ENCODE data around the gene UBR4.

Gene UBR4

DNA sequence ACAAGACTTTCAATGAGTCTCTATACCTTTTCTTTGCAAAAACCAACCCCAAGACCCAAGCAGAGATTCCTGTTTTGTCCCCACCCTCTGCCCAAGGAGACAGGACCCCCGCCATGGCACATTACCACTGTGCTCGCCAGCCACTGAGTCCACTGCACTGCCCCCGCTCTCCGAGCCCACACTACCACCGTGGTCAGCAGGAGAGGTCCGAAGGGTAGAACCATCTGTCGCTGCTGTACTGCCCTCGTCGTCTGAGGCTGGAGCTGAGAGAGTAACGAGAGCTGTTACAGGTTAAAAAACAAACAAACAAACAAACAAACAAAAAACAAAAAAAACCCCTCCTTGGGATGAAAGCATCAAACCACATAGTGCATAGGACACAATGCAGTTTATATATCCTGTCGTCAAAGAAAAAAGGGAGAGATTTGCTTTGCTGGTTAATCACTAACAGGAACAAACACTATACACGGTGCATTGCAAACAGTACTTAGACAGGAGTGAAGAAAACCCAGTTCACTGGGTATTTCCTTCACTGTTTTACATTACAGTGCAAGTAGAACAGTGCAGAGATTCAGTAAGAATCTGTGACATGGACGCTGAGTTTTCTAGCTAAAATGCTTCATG, 71.0 kb downstream of the UBR4 start:
- TF ChIP-seq EP300 (IDR thresholded peaks at IDR 0.05; ENCODE audit: borderline replicate concordance) (no peak), EGR1 (IDR thresholded peaks at IDR 0.05) (no peak), FOXM1 (IDR thresholded peaks at IDR 0.05; ENCODE audit: borderline replicate concordance, low read depth) (no peak), TCF12 (IDR thresholded peaks at IDR 0.05; ENCODE audit: low read depth) (no peak), ZBTB7A (IDR thresholded peaks at IDR 0.05; ENCODE audit: low read depth) (no peak), CREB1 (IDR thresholded peaks at IDR 0.05; ENCODE audit: low read depth) (no peak), RAD21 (IDR thresholded peaks at IDR 0.05; ENCODE audit: low read depth) (no peak), YY1 (IDR thresholded peaks at IDR 0.05; ENCODE audit: low read depth) (no peak), TAF1 (IDR thresholded peaks at IDR 0.05; ENCODE audit: low read depth) (no peak)
- TF ChIP-seq, protein P1, sequence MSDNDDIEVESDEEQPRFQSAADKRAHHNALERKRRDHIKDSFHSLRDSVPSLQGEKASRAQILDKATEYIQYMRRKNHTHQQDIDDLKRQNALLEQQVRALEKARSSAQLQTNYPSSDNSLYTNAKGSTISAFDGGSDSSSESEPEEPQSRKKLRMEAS (IDR thresholded peaks at IDR 0.05): no peak

DNA sequence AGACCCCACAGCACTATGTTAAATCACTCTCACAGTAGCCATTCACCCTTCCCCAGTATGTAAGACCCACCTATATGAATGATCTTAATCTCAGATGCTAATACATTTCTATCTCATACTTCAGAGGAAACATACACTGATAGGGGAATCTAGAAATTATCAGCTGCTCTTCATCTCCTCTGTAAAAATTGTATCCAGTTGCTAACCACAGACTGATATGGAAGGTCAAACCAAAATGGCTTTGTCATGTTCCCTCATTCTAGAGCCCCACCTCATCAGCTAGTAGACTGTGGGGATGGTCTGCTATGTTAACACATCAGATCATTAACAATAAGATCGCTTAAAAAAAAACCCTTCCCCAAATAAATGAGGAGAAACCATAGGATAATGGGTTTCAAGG, 71.7 kb downstream of the UBR4 start:
- no peak for TF ChIP-seq TCF12 (IDR thresholded peaks at IDR 0.05; ENCODE audit: low read depth)
- TF ChIP-seq, protein P2, sequence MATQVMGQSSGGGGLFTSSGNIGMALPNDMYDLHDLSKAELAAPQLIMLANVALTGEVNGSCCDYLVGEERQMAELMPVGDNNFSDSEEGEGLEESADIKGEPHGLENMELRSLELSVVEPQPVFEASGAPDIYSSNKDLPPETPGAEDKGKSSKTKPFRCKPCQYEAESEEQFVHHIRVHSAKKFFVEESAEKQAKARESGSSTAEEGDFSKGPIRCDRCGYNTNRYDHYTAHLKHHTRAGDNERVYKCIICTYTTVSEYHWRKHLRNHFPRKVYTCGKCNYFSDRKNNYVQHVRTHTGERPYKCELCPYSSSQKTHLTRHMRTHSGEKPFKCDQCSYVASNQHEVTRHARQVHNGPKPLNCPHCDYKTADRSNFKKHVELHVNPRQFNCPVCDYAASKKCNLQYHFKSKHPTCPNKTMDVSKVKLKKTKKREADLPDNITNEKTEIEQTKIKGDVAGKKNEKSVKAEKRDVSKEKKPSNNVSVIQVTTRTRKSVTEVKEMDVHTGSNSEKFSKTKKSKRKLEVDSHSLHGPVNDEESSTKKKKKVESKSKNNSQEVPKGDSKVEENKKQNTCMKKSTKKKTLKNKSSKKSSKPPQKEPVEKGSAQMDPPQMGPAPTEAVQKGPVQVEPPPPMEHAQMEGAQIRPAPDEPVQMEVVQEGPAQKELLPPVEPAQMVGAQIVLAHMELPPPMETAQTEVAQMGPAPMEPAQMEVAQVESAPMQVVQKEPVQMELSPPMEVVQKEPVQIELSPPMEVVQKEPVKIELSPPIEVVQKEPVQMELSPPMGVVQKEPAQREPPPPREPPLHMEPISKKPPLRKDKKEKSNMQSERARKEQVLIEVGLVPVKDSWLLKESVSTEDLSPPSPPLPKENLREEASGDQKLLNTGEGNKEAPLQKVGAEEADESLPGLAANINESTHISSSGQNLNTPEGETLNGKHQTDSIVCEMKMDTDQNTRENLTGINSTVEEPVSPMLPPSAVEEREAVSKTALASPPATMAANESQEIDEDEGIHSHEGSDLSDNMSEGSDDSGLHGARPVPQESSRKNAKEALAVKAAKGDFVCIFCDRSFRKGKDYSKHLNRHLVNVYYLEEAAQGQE (IDR thresholded peaks at IDR 0.05; ENCODE audit: low read depth): no peak

DNA sequence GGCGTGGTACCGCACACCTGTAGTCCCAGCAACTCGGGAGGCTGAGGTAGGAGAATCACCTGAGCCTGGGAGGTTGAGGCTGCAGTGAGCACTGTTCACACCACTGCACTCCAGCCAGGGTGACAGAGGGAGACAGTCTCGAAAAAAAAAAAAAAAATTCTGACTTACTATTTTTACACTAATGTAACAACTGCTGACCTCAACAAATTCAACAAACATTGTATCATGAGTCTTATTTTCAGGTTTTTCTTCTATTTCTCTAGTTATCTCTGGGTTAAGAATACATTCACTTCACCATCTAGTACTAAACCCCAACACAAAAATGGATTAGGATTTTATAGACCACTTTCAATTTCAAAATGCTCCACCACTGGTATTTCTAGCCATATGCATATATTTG, 72.9 kb downstream of the UBR4 start:
- TF ChIP-seq, protein P3, sequence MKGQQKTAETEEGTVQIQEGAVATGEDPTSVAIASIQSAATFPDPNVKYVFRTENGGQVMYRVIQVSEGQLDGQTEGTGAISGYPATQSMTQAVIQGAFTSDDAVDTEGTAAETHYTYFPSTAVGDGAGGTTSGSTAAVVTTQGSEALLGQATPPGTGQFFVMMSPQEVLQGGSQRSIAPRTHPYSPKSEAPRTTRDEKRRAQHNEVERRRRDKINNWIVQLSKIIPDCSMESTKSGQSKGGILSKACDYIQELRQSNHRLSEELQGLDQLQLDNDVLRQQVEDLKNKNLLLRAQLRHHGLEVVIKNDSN (IDR thresholded peaks at IDR 0.05): no peak

DNA sequence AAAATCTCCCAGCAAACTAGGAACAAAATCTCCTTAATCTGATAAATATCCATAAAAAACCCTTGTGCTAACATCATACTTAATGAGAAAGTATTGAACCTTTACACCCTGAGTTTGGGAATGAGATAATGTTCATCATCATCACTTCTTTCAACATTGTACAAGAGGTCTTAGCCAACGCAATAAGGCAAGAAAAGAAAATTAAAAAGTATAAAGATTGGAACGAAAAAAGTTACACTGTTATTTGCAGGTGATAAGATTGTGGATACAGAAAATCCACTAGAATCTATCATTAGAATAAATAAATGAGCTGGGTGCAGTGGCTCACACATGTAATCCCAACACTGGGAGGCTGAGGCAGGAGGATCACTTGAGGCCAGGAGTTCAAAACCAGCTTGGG, 76.7 kb downstream of the UBR4 start:
- TF ChIP-seq NFIC (IDR thresholded peaks at IDR 0.05) (no peak), EGR1 (IDR thresholded peaks at IDR 0.05) (no peak), RAD21 (IDR thresholded peaks at IDR 0.05; ENCODE audit: low read depth) (no peak), ZBTB7A (IDR thresholded peaks at IDR 0.05; ENCODE audit: low read depth) (no peak), CEBPB (IDR thresholded peaks at IDR 0.05) (no peak), EP300 (IDR thresholded peaks at IDR 0.05; ENCODE audit: borderline replicate concordance) (no peak), TEAD4 (IDR thresholded peaks at IDR 0.05) (no peak), TCF12 (IDR thresholded peaks at IDR 0.05; ENCODE audit: low read depth) (no peak), FOXM1 (IDR thresholded peaks at IDR 0.05; ENCODE audit: borderline replicate concordance, low read depth) (no peak), CREB1 (IDR thresholded peaks at IDR 0.05; ENCODE audit: low read depth) (no peak), TAF1 (IDR thresholded peaks at IDR 0.05; ENCODE audit: low read depth) (no peak), YY1 (IDR thresholded peaks at IDR 0.05; ENCODE audit: low read depth) (no peak)
- TF ChIP-seq, protein P2 (IDR thresholded peaks at IDR 0.05; ENCODE audit: low read depth): no peak
- TF ChIP-seq, protein P3 (IDR thresholded peaks at IDR 0.05): no peak
- TF ChIP-seq, protein P1 (IDR thresholded peaks at IDR 0.05): no peak

DNA sequence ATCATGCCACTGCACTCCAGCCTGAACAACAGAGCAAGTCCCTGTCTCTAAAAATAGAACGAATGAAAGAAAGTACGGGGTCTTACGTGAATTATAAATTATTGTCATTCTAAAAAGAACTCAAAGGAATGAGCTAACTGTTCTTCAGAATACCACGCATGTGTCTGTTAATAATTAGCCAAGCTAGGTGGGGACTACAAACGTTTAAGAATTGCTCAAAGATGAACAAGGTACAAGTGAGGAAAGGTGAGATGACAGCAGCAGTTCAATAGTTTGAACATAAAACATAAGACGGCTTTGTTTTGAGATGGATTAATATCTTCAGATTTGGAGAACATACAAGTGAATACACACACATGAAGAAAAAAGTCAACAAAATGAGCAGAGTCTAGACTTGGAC, 79.6 kb downstream of the UBR4 start:
- TF ChIP-seq TCF12 (IDR thresholded peaks at IDR 0.05; ENCODE audit: low read depth) (no peak), FOXM1 (IDR thresholded peaks at IDR 0.05; ENCODE audit: borderline replicate concordance, low read depth) (no peak), TEAD4 (IDR thresholded peaks at IDR 0.05) (no peak), TAF1 (IDR thresholded peaks at IDR 0.05; ENCODE audit: low read depth) (no peak), NFIC (IDR thresholded peaks at IDR 0.05) (no peak), YY1 (IDR thresholded peaks at IDR 0.05; ENCODE audit: low read depth) (no peak), EP300 (IDR thresholded peaks at IDR 0.05; ENCODE audit: borderline replicate concordance) (no peak), CEBPB (IDR thresholded peaks at IDR 0.05) (no peak), ZBTB7A (IDR thresholded peaks at IDR 0.05; ENCODE audit: low read depth) (no peak), EGR1 (IDR thresholded peaks at IDR 0.05) (no peak), RAD21 (IDR thresholded peaks at IDR 0.05; ENCODE audit: low read depth) (no peak), CREB1 (IDR thresholded peaks at IDR 0.05; ENCODE audit: low read depth) (no peak)
- TF ChIP-seq, protein P3 (IDR thresholded peaks at IDR 0.05): no peak
- TF ChIP-seq, protein P1 (IDR thresholded peaks at IDR 0.05): no peak
- TF ChIP-seq, protein P2 (IDR thresholded peaks at IDR 0.05; ENCODE audit: low read depth): no peak
